Measurements from ENCODE around the gene PPP1R1B.
A peak's percentile ranks its signal among the peaks of the same experiment; 100 is the strongest.

The PPP1R1B gene

GRCh38 chr17:39615434-39615833 lies 11.3 kb upstream of the PPP1R1B start:
- no peak for DNase-seq (ENCODE audit: low read depth in 2 of 2)

GRCh38 chr17:39617100-39617445 lies 9.7 kb upstream of the PPP1R1B start:
- DNase-seq (ENCODE audit: low read depth in 2 of 2) = no peak

GRCh38 chr17:39617446-39618245 lies 9.1 kb upstream of the PPP1R1B start:
- DNase-seq (ENCODE audit: low read depth in 2 of 2) = peak; percentile 27 to 42

DNA sequence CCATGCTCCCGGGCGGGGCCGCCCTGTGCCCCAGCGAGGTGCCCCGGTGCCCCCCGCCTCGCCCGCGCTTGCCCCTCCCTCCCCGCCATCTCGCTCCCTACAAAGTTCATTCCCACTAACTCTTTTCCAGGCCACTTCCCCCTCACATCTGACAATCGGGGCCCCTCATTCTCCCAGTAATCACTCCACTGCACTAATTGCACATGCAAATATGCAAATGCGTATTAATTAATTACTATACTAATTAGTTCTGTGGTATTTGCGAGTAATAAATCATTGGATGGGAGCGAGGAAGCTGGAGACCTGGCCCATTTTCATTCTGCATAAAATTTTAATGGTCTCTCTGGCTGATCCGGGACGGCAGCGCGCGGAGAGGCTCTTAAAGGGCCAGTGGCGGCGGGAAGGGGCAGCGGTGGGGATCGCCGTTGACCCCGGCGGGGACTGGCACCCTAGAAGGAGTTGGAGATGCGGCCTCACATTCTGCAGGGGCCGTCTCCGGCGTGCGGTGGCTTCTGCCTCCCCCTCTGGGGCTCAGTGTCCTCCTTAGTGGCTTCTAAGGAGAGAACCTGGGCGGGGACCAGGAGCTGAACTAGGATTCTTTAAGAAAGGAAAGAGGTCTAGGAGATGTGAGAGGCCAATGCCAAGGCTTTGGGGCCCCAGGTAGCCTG lies 8.4 kb upstream of the PPP1R1B start:
- no peak for DNase-seq (ENCODE audit: low read depth in 2 of 2)

- no peak for DNase-seq (ENCODE audit: low read depth in 2 of 2)
Observed at GRCh38 chr17:39618956-39619785, 7.6 kb upstream of the PPP1R1B start.

- no peak for DNase-seq (ENCODE audit: low read depth in 2 of 2)
Observed at GRCh38 chr17:39619786-39620101, 7.0 kb upstream of the PPP1R1B start.

GRCh38 chr17:39621523-39622379 lies 5.0 kb upstream of the PPP1R1B start:
- DNase-seq (ENCODE audit: low read depth in 2 of 2) = peak; percentile 71 to 76

DNA sequence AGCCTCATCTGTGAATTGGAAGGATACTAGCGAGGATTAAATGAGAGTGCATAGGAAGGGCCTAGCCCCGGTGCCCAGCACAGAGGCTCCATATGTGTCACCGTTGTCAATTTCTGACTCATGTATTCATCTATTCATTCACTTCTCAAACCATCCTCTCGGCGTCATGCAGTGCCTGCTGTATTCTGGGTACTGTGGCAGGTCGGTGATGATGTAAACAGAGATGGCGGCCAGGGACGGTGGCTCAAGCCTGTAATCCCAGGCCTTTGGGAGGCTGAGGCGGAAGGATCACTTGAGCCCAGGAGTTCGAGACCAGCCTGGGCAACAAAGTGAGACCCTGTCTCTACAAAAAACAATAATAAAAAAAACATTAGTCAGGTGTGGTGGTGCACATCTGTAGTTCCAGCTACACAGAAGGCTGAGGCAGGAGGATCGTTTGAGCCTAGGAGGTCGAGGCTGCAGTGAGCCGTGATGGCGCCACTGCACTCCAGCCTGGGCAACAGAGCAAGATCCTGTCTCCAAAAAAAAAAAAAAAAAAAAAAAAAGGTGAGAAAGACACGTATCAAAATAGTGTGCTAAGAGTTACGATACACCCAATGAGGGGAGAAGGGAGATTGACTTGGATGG lies 4.3 kb upstream of the PPP1R1B start:
- no peak for DNase-seq (ENCODE audit: low read depth in 2 of 2)

DNA sequence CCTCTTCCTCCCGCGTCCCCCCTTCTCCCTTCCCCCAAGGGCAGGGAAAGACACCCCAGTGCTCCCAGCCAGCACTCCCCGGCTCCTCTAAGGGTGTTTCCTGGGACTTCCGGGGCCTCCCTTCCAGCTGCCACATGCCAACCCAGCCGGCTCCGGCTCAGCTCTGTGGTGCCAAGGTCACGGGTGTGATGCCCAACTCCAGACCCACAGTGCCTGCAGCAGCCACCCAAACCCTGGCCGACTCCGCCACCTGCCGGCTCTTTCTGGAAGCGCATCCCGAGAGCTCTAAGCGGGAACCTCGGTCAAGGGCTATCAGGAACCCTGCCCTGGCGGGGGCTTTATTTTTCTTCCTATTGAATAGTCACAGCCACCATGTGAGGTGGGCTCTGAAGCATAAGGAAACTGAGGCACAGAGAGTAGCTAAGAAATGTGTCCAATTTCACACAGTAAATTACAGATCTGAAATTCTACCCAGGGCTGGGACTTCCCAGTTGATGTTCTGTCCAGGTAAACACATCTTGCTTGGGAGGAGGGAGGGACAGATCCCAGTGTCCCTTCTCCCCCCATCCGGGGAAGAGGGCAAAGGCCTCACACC lies 3.3 kb upstream of the PPP1R1B start:
- DNase-seq (ENCODE audit: low read depth in 2 of 2) = peak; percentile 68 to 69

DNA sequence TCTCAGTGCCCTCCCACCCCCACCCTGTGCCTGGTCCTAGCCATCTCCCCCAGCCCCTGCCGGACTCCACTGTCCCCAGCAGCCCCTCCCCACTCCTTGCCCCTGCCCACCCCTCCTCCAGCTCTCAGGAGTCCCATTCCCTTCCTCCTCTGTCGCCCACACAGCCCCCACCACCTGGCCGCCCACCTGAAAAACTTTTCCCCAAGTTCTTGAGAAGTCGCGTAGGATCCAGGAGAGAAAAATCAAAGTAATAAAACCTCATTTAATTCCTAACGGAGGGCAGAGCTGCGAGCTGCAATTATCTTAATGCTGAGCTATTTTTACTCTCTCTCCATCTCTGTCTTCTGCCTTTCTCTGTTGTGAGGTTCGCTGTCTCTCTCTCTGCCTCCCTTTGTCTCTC lies 2.4 kb upstream of the PPP1R1B start:
- no peak for DNase-seq (ENCODE audit: low read depth in 2 of 2)

DNA sequence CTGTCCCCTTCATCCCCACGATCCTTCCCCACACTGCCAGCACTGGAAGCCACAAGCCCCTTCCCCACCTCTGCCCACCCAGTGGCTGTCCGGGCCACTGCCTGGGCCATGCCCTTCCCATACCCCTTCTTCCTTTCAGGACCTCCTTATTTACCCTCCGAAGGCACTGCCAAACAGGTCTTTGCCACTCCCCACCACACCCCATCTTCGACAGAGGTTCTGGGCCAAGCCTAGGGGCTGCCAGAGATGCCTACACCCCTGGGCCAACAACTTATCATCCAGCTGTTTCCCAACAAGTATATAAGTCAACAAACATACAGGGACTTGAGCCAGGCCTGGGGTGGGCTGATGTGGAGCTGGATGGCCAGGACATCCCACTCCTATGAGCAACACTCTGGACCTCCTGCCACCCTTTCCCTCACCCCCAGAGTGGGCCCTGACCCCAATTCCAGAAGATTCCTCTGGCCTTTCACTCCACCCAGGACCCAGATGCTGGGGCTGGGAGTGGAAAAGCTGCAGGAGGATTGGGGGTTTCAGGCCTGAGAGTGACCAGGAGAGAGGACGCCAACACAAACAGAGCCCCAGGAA lies 1.5 kb upstream of the PPP1R1B start:
- DNase-seq (ENCODE audit: low read depth in 2 of 2) = no peak

GRCh38 chr17:39627047-39627711 lies 427 bp downstream of the PPP1R1B start:
- DNase-seq (ENCODE audit: low read depth in 2 of 2) = no peak

DNA sequence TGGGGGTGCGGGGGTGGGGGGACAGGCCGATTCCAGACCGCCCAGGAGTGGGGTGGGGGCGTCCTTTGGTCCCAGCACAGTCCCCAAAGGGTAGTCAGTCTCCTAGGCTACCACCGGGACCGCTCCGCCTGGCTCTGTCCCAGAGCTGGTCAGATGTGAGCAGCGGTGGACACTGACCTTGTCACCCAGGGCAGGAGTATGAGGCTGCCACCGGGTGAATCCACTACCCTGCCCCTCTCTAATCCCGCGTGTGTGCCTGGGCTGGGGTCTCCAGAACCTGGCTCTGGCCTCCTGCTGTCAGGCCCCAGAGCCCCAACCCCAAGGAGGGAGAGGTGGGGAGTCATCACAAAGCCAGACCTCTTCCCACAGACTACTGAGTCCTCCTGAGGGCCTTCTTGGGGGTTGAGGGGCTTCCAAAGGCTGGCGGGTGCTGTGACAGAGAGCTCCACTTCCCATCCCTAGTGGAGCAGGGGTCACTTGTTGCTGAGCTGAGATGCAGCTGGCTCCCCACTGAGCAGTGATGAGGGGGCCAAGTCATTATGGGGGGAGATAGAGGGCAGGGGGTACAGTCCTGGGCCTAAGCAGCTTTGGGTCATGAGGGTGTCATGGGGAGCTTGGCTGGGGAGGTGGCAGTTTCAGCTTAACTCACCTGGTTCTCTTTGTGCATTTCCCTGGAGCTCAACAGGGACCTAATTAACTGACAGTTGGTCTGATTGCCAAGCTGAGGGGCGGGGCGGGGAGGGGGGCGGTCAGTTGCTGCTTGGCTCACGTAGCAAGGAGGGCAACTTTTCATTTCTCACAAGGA lies 1.2 kb downstream of the PPP1R1B start:
- no peak for DNase-seq (ENCODE audit: low read depth in 2 of 2)

GRCh38 chr17:39628655-39629493 lies 2.1 kb downstream of the PPP1R1B start:
- DNase-seq (ENCODE audit: low read depth in 2 of 2) = no peak

GRCh38 chr17:39629494-39629880 lies 2.7 kb downstream of the PPP1R1B start:
- no peak for DNase-seq (ENCODE audit: low read depth in 2 of 2)

DNA sequence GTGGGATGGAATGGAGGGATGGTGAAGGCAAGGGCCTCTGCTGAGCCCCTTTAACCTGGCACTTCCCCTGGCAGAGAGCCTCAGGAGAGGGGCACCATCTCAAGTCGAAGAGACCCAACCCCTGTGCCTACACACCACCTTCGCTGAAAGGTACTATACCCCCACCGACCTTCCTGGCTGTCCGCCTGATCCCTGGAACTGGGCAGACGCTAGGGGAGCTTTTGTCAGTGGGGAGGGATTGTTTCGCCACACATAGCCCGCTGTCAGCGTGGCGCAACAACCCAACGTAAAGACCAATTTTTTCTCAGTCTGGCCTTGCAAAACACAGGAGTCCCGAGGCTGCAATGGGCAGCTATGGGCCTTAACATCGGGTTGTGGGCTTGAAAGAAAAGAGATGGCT lies 3.1 kb downstream of the PPP1R1B start:
- DNase-seq (ENCODE audit: low read depth in 2 of 2) = no peak

GRCh38 chr17:39631403-39631802 lies 4.7 kb downstream of the PPP1R1B start:
- DNase-seq (ENCODE audit: low read depth in 2 of 2) = no peak

All from stimulated activated CD8-positive, alpha-beta memory T cell treated with anti-CD3 and anti-CD28 coated beads, Interleukin-7, amount 100 ng/mL, for 4 hours (primary cell).